Body of pancreas (tissue), 4 donors: Measurements from ENCODE around the gene HSPA6. TPM values are rescaled to one million over a fixed set of nuclear protein-coding genes. Genes with fewer than 3 reads are reported as not detected.
"Not testable (repeated sequence)": the region's sequence is repeated elsewhere in the genome, so short reads cannot be mapped to it uniquely, and the experiment has no call there.

ENCODE experiments used
- ATAC-seq: fragments of 150-250 bp; one replicate; pipeline ENCODE4 v1.9.1; 2016
- DNase-seq, 4 donors: peaks; one replicate each; pipeline ENCODE4 v3.0.0-alpha.2; 2019
- H3K27ac ChIP-seq, 4 donors: fragments of 200-600 bp; sonication (generic); 1 replicate in 3 of 4; 2 replicates in 1 of 4; pipeline versions ENCODE4 v1.5.1 to v1.6.1; 2016 to 2019; ENCODE audit warnings: mild to moderate bottlenecking in 1 of 4, mixed read lengths in 1 of 4, moderate library complexity in 1 of 4
- H3K27me3 ChIP-seq, 2 donors: fragments of 200-600 bp; sonication (generic); one replicate each; pipeline ENCODE4 v1.6.0; 2016; ENCODE audit warnings: mild to moderate bottlenecking in 1 of 2
- H3K36me3 ChIP-seq, 2 donors: fragments of 200-600 bp; sonication (generic); replicated peaks in 1 of 2; 2 replicates each; pipeline ENCODE4 v1.5.1; 2016; ENCODE audit warnings: low read depth in 2 of 2; ENCODE audit not compliant: insufficient read depth in 1 of 2
- H3K4me1 ChIP-seq: fragments of 200-600 bp; sonication (generic); one replicate; pipeline ENCODE4 v1.6.0; 2016
- H3K4me3 ChIP-seq, 2 donors: fragments of 200-600 bp; sonication (generic); 1 replicate in 1 of 2; 2 replicates in 1 of 2; pipeline ENCODE4 v1.5.1; 2016 to 2019
- H3K9me3 ChIP-seq, 3 donors: fragments of 200-600 bp; sonication (generic); 1 replicate in 2 of 3; 2 replicates in 1 of 3; pipeline ENCODE4 v1.5.1; 2016
- CTCF ChIP-seq, 7 experiments: fragments of 450-650 bp in 4 of 7; fragments of 200-600 bp in 3 of 7; sonication (generic) in 3 of 7; IDR thresholded peaks; one replicate each; pipeline ENCODE4 v1.5.1; 2016 to 2019; ENCODE audit warnings: antibody characterized with exemption in 7 of 7
- POLR2A ChIP-seq, 3 donors: fragments of 450-650 bp; IDR thresholded peaks; one replicate each; pipeline ENCODE4 v1.6.1; 2016; ENCODE audit warnings: antibody characterized with exemption in 3 of 3, mild to moderate bottlenecking in 2 of 3
- WGBS, 2 donors: methylation state at CpG; one replicate each; pipeline ENCODE4 v1.1.5; 2017; 5-methylcytosine and 5-hydroxymethylcytosine counted together
- intact Hi-C: fragments of 100-400 bp; cut with DNase I; formaldehyde crosslinking; loops from one replicate; pipeline ENCODE4 v1.15.1; 2023
- total RNA-seq, 2 donors: library from RNA; depleted of rRNA; stranded (reverse); fragments of >200 nt; gene quantifications; one replicate each; pipeline ENCODE4 v1.1.0, GENCODE V29; 2016

The HSPA6 gene
- total RNA-seq, 2 donors from 2014 or later: 0.66 to 1.6 TPM

- H3K4me1 ChIP-seq: peaks cover 11% of the 10 kb centered on the region
- intact Hi-C loops, ATAC-seq, H3K36me3 ChIP-seq, H3K4me3 ChIP-seq, H3K27ac ChIP-seq, H3K27me3 ChIP-seq, H3K9me3 ChIP-seq: not testable (repeated sequence)
- 42 to 70% methylated on average over 7 to 19 of the region's 23 CpGs for WGBS, 2 donors
- peak in 1 of 4 donors; percentile 49 for DNase-seq
Measured at GRCh38 chr1:161525321-161525720, 981 bp downstream of the HSPA6 start.

- H3K27me3 ChIP-seq, intact Hi-C loops, H3K36me3 ChIP-seq, H3K4me3 ChIP-seq, H3K9me3 ChIP-seq, DNase-seq, ATAC-seq, H3K27ac ChIP-seq: not testable (repeated sequence)
- H3K4me1 ChIP-seq: peaks cover 11% of the 10 kb centered on the region
- 73 to 79% methylated on average over 5 to 7 of the region's 7 CpGs for WGBS, 2 donors
Measured at GRCh38 chr1:161525918-161526317, 1.6 kb downstream of the HSPA6 start.

- H3K4me3 ChIP-seq, ATAC-seq, H3K36me3 ChIP-seq, intact Hi-C loops, H3K27me3 ChIP-seq, H3K9me3 ChIP-seq, H3K27ac ChIP-seq: not testable (repeated sequence)
- peak; percentile 40 to 70 (median 56) for DNase-seq
- H3K4me1 ChIP-seq: peaks cover 11% of the 10 kb centered on the region
- WGBS, 2 donors: 14 to 22% methylated on average over 3 of the region's 3 CpGs
Measured at GRCh38 chr1:161528550-161528949, 4.2 kb downstream of the HSPA6 start.

GRCh38 chr1:161529463-161530104 is 5.2 kb downstream of the HSPA6 start:
- H3K4me3 ChIP-seq, H3K27ac ChIP-seq, intact Hi-C loops, ATAC-seq, DNase-seq, H3K9me3 ChIP-seq, H3K27me3 ChIP-seq, H3K36me3 ChIP-seq: not testable (repeated sequence)
- 18 to 29% methylated on average over 19 of the region's 19 CpGs for WGBS, 2 donors
- peaks cover 11% of the 10 kb centered on the region for H3K4me1 ChIP-seq

GRCh38 chr1:161530158-161530557 is 5.8 kb downstream of the HSPA6 start:
- H3K4me3 ChIP-seq, H3K9me3 ChIP-seq, intact Hi-C loops, H3K36me3 ChIP-seq, H3K4me1 ChIP-seq, H3K27me3 ChIP-seq: not testable (repeated sequence)
- peak overlapping the region in 3 of 4 donors; percentile 3 to 92 (median 84) for H3K27ac ChIP-seq
- TF ChIP-seq CTCF (IDR thresholded peaks at IDR 0.05): peak in 1 of 7 experiments; percentile 1
- ATAC-seq (peak; percentile 72), DNase-seq (peak; percentile 68 to 75 (median 74))
- WGBS, 2 donors: 0 to 1% methylated on average over 12 to 13 of the region's 13 CpGs

- H3K27ac ChIP-seq: peak overlapping the region; percentile 61 to 92 (median 77)
- H3K4me1 ChIP-seq, H3K36me3 ChIP-seq, H3K9me3 ChIP-seq, H3K27me3 ChIP-seq, intact Hi-C loops: not testable (repeated sequence)
- peak overlapping the region; percentile 41 to 69 for H3K4me3 ChIP-seq
- DNase-seq (peak; percentile 83 to 86 (median 85)), ATAC-seq (peak; percentile 87)
- TF ChIP-seq POLR2A (IDR thresholded peaks at IDR 0.05): peak in 2 of 3 donors; percentile 14 to 28
- WGBS, 2 donors: 1 to 5% methylated on average over 26 to 50 of the region's 56 CpGs
Measured at GRCh38 chr1:161530671-161531641, 6.6 kb downstream of the HSPA6 start.

GRCh38 chr1:161531986-161532643 is 7.8 kb downstream of the HSPA6 start:
- Histone ChIP-seq H3K9me3 (no peaks in the 10 kb centered on the region), H3K27me3 (no peaks in the 10 kb centered on the region), H3K4me3 (no peak overlapping the region), H3K36me3 (no peaks in the 10 kb centered on the region), H3K4me1 (peaks cover 5% of the 10 kb centered on the region), H3K27ac (peak overlapping the region in 1 of 4 donors; percentile 46)
- ATAC-seq: no peak
- no peak for TF ChIP-seq POLR2A (IDR thresholded peaks at IDR 0.05)
- TF ChIP-seq CTCF (IDR thresholded peaks at IDR 0.05): no peak
- no peak for DNase-seq
- 72 to 84% methylated on average over 22 of the region's 22 CpGs for WGBS, 2 donors
- intact Hi-C loops: no loop called here

GRCh38 chr1:161532644-161533567 is 8.6 kb downstream of the HSPA6 start:
- intact Hi-C loops, H3K36me3 ChIP-seq, H3K4me3 ChIP-seq, H3K9me3 ChIP-seq, H3K4me1 ChIP-seq, ATAC-seq, H3K27me3 ChIP-seq: not testable (repeated sequence)
- DNase-seq: peak in 1 of 4 donors; percentile 46
- H3K27ac ChIP-seq: peak overlapping the region in 1 of 4 donors; percentile 46
- WGBS, 2 donors: 59 to 73% methylated on average over 15 of the region's 16 CpGs
